ENCODE results near the gene KIF25.

DNA sequence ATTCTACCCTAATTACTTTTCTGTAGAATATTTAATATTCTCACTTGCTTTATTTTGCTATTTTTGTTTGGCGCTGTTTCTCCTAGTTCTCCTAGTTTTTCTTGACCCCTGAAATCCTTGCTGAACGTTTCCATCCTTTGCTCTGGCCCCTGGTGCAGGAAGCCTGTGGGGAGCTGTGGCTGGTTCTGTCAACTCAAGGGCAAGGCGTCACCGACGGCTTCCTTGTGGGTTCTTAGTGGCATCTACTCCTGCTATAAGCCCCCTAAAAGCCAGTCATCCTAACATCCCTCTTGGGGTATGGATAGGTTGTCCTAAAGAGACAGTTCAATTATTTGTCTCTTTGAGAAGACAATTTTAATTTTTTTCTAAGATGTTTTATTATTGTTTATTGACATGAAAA, 36.9 kb upstream of the KIF25 start:
- no peak for TF ChIP-seq EZH2 (IDR thresholded peaks at IDR 0.05; ENCODE audit: borderline replicate concordance, insufficient read depth, low read length, poor library complexity, severe bottlenecking)
- TF ChIP-seq, protein P1, sequence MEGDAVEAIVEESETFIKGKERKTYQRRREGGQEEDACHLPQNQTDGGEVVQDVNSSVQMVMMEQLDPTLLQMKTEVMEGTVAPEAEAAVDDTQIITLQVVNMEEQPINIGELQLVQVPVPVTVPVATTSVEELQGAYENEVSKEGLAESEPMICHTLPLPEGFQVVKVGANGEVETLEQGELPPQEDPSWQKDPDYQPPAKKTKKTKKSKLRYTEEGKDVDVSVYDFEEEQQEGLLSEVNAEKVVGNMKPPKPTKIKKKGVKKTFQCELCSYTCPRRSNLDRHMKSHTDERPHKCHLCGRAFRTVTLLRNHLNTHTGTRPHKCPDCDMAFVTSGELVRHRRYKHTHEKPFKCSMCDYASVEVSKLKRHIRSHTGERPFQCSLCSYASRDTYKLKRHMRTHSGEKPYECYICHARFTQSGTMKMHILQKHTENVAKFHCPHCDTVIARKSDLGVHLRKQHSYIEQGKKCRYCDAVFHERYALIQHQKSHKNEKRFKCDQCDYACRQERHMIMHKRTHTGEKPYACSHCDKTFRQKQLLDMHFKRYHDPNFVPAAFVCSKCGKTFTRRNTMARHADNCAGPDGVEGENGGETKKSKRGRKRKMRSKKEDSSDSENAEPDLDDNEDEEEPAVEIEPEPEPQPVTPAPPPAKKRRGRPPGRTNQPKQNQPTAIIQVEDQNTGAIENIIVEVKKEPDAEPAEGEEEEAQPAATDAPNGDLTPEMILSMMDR (IDR thresholded peaks at IDR 0.05; ENCODE audit: poor library complexity, severe bottlenecking) = no peak
- TF ChIP-seq RAD21 (conservative IDR thresholded peaks at IDR 0.05) = no peak
- TF ChIP-seq POLR2AphosphoS5 (IDR thresholded peaks at IDR 0.05) = no peak
- TF ChIP-seq EP300 (conservative IDR thresholded peaks at IDR 0.05; ENCODE audit: poor library complexity, severe bottlenecking) = no peak
